Peyer's patch (tissue), 4 donors: ENCODE results near the gene TFAM. TPM values are rescaled to one million over a fixed set of nuclear protein-coding genes. Genes with fewer than 3 reads are reported as not detected.

Experiments
- DNase-seq, 3 donors: peaks; one replicate each; pipeline ENCODE4 v3.0.0-alpha.2; 2017 to 2019
- H3K27ac ChIP-seq, 4 donors: fragments of 200-600 bp; sonication (generic); one replicate each; pipeline ENCODE4 v1.5.1; 2016 to 2019
- H3K27me3 ChIP-seq, 2 donors: fragments of 200-600 bp; sonication (generic); one replicate each; pipeline ENCODE4 v1.5.1; 2019
- H3K36me3 ChIP-seq, 3 donors: fragments of 200-600 bp; sonication (generic); one replicate each; pipeline ENCODE4 v1.5.1; 2016 to 2019
- H3K4me1 ChIP-seq, 4 donors: fragments of 200-600 bp; sonication (generic); one replicate each; pipeline ENCODE4 v1.5.1; 2016 to 2019
- H3K4me3 ChIP-seq, 4 donors: fragments of 200-600 bp; sonication (generic); 1 replicate in 3 of 4; 2 replicates in 1 of 4; pipeline ENCODE4 v1.5.1; 2016 to 2019; ENCODE audit warnings: mild to moderate bottlenecking in 1 of 4
- H3K9me3 ChIP-seq, 4 donors: fragments of 200-600 bp; sonication (generic); one replicate each; pipeline ENCODE4 v1.5.1; 2016 to 2019; ENCODE audit warnings: mild to moderate bottlenecking in 1 of 4
- POLR2A ChIP-seq, 2 donors: fragments of 450-650 bp; IDR thresholded peaks; one replicate each; pipeline ENCODE4 v1.5.1; 2017; ENCODE audit warnings: antibody characterized with exemption in 2 of 2, mild to moderate bottlenecking in 2 of 2, moderate library complexity in 2 of 2
- total RNA-seq, 4 donors: library from RNA; depleted of rRNA; stranded (reverse); fragments of >200 nt; gene quantifications; one replicate each; pipeline ENCODE4 v1.1.0, GENCODE V29; 2016
- TF ChIP-seq, protein P1 (sequence below), 6 experiments: fragments of 450-650 bp in 4 of 6; fragments of 200-600 bp in 2 of 6; sonication (generic) in 1 of 6; IDR thresholded peaks; one replicate each; pipeline ENCODE4 v1.5.1; 2017 to 2019; ENCODE audit warnings: antibody characterized with exemption in 6 of 6, mild to moderate bottlenecking in 3 of 6, moderate library complexity in 1 of 6

The TFAM gene
- total RNA-seq, 4 donors from 2014 or later = 12.8 to 17.0 (median 15.2) TPM

DNA sequence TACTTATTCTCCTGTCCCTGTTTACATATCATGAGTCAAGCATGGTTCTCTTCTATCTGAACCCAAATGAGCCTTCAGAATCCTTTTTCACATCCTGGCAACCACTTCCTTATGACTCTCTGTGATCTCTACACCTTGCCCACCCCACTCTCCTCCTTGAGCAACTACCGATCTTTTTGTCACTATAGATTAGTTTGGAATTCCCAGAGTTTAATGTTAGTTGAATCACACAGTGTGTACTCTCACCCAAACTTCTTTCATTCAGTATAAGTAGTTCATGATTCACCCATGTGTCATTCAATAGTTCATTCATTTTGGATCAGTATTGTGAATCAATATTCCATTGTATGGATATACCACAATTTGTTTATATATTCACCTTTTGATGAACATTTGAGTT, 55.3 kb downstream of the TFAM start:
- no peak overlapping the region for H3K4me3 ChIP-seq
- TF ChIP-seq POLR2A (IDR thresholded peaks at IDR 0.05) = no peak
- TF ChIP-seq, protein P1, sequence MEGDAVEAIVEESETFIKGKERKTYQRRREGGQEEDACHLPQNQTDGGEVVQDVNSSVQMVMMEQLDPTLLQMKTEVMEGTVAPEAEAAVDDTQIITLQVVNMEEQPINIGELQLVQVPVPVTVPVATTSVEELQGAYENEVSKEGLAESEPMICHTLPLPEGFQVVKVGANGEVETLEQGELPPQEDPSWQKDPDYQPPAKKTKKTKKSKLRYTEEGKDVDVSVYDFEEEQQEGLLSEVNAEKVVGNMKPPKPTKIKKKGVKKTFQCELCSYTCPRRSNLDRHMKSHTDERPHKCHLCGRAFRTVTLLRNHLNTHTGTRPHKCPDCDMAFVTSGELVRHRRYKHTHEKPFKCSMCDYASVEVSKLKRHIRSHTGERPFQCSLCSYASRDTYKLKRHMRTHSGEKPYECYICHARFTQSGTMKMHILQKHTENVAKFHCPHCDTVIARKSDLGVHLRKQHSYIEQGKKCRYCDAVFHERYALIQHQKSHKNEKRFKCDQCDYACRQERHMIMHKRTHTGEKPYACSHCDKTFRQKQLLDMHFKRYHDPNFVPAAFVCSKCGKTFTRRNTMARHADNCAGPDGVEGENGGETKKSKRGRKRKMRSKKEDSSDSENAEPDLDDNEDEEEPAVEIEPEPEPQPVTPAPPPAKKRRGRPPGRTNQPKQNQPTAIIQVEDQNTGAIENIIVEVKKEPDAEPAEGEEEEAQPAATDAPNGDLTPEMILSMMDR (IDR thresholded peaks at IDR 0.05) = no peak

DNA sequence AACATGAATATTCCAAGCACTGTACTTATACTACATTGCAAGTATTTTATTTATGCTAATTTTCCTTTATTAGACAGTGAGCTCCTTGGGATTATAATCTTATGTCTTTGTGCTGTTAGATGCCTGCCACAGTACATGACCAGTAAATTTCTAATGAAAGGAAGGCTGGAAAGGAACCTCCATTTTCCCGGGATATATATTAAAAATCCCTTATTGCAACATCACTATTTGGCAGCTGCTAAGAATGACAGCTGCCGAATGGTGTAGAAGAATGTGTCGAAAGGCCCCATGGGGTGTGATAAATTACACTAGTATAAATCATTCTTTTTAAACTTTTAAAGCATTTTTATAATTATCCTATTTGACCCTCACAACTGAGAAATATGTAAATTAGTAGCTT, 59.1 kb downstream of the TFAM start:
- no peaks in the 10 kb centered on the region for H3K9me3 ChIP-seq
- no peaks in the 10 kb centered on the region for H3K4me1 ChIP-seq
- TF ChIP-seq, protein P1 (IDR thresholded peaks at IDR 0.05) = no peak
- TF ChIP-seq POLR2A (IDR thresholded peaks at IDR 0.05) = no peak
- no peaks in the 10 kb centered on the region for H3K36me3 ChIP-seq
- no peak overlapping the region for H3K4me3 ChIP-seq
- H3K27me3 ChIP-seq = no peaks in the 10 kb centered on the region
- no peak for DNase-seq
- H3K27ac ChIP-seq = no peak overlapping the region

More for the DNA sequence above, 55.3 kb downstream of the TFAM start:
- H3K27ac ChIP-seq = no peak overlapping the region
- DNase-seq = no peak
- H3K27me3 ChIP-seq = no peaks in the 10 kb centered on the region
- H3K36me3 ChIP-seq = no peaks in the 10 kb centered on the region
- no peaks in the 10 kb centered on the region for H3K9me3 ChIP-seq
- H3K4me1 ChIP-seq = no peaks in the 10 kb centered on the region

DNA sequence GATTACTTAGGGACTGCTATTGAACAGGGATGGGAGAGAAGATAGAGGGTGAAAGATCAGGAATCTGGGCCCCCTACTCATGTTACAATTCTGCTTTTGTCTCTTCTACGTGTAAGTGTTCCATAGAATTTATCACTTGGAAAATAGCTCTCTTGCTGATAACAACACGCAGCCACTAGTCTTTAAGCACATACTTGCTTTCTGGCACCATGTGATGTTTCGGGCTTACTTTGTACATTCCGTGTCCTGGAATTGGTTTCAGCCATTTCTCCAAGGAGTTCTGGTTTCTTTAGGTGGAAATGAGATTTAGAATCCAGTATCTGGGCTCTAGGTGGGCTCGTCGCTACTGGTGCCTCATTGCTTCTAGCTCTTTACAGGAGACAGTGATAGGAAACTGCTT, 59.7 kb downstream of the TFAM start:
- no peak for DNase-seq
- Histone ChIP-seq H3K36me3 (no peaks in the 10 kb centered on the region), H3K4me1 (no peaks in the 10 kb centered on the region), H3K27ac (no peak overlapping the region), H3K9me3 (no peaks in the 10 kb centered on the region), H3K27me3 (no peaks in the 10 kb centered on the region), H3K4me3 (no peak overlapping the region)
- TF ChIP-seq, protein P1 (IDR thresholded peaks at IDR 0.05) = no peak
- no peak for TF ChIP-seq POLR2A (IDR thresholded peaks at IDR 0.05)

DNA sequence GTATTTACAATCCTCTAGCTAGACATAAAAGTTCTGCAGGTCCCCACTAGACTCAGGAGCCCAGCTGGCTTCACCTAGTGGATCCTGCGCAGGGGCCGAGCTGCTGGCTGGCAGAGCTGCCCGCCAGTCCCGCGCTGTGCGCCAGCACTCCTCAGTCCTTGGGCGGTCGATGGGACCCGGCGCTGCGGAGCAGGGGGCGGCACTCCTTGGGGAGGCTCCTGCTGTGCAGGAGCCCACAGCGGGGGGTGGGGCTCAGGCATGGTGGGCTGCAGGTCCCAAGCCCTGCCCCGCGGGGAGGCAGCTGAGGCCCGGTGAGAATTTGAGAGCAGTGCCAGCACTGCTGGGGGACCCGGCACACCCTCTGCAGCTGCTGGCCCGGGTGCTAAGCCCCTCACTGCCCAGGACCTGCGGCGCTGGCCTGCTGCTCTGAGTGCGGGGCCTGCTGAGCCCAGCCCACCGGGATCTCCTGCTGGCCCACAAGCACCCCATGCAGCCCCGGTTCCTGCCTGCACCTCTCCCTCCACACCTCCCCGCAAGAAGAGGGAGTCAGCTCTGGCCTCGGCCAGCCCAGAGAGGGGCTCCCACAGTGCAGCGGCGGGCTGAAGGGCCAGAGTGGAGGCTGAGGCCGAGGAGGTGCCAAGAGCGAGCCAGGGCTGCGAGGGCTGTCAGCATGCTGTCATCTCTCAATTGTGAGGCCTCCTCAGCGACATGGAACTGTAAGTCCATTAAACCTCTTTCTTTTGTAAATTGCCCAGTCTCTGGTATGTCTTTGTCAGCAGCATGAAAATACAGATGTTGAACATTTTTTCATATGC, 63.1 kb downstream of the TFAM start:
- no peaks in the 10 kb centered on the region for H3K36me3 ChIP-seq
- no peak for DNase-seq
- H3K4me1 ChIP-seq = no peaks in the 10 kb centered on the region
- no peak for TF ChIP-seq POLR2A (IDR thresholded peaks at IDR 0.05)
- TF ChIP-seq, protein P1 (IDR thresholded peaks at IDR 0.05) = no peak
- H3K4me3 ChIP-seq = no peak overlapping the region
- no peaks in the 10 kb centered on the region for H3K27me3 ChIP-seq
- H3K9me3 ChIP-seq = no peaks in the 10 kb centered on the region
- no peak overlapping the region for H3K27ac ChIP-seq

Other genes starting within 250 kb of the TFAM start
- gene IPMK, start 117.5 kb upstream of the TFAM start, total RNA-seq = 10 to 100 TPM; 10.7 to 40.3 (median 19.0) TPM
- gene CISD1, start 116.2 kb upstream of the TFAM start, total RNA-seq = 10 to 100 TPM; 19.0 to 93.5 (median 50.6) TPM
- 10 to 100 TPM in 1 of 4 donors, 1 to 10 TPM in 3; 3.5 to 11.9 (median 9.6) TPM for gene UBE2D1, start 50.4 kb upstream of the TFAM start, total RNA-seq
- 10 to 100 TPM in 1 of 4 donors, 1 to 10 TPM in 3; 1.1 to 19.0 (median 2.6) TPM for gene BICC1, start 127.5 kb downstream of the TFAM start, total RNA-seq